ENCODE results near the gene WDR59.

GRCh38 chr16:74887084-74887483, 97.8 kb downstream of the WDR59 start:
- no peak for TF ChIP-seq CTCF (IDR thresholded peaks at IDR 0.05)
- no peak for TF ChIP-seq ZFX (IDR thresholded peaks at IDR 0.05; ENCODE audit: borderline replicate concordance)

All from 22Rv1 (cell line).